Mesendoderm (in vitro differentiated cells): ENCODE data around the gene ANGPTL8.

Source experiments
- DNase-seq: peaks from one replicate; pipeline ENCODE4 v3.0.0; 2013
- H2AK5ac ChIP-seq: 2 replicates; pipeline ENCODE4 v1.6.1; 2013; ENCODE audit warnings: low read length, inconsistent platforms
- H2BK120ac ChIP-seq: 2 replicates; pipeline ENCODE4 v1.6.1; 2013; ENCODE audit warnings: low read depth, mild to moderate bottlenecking, low read length, moderate library complexity, mixed read lengths
- H2BK15ac ChIP-seq: replicated peaks from 2 replicates; pipeline ENCODE4 v1.6.1; 2013; ENCODE audit warnings: low read depth, mild to moderate bottlenecking, moderate library complexity
- H2BK5ac ChIP-seq: 2 replicates; pipeline ENCODE4 v1.6.1; 2013; ENCODE audit warnings: low read length, inconsistent platforms
- H3K18ac ChIP-seq: 2 replicates; pipeline ENCODE4 v1.6.1; 2013; ENCODE audit warnings: mild to moderate bottlenecking, low read length, mixed read lengths
- H3K23ac ChIP-seq: one replicate; pipeline ENCODE4 v1.6.1; 2013; ENCODE audit warnings: low read length
- H3K27ac ChIP-seq: 2 replicates; pipeline ENCODE4 v1.5.1; 2013; ENCODE audit warnings: low read depth, mild to moderate bottlenecking, inconsistent platforms, low read length, moderate library complexity
- H3K27me3 ChIP-seq: 2 replicates; pipeline ENCODE4 v1.6.1; 2013; ENCODE audit warnings: low read length, control low read depth, mild to moderate bottlenecking, inconsistent platforms; ENCODE audit not compliant: insufficient read depth, poor library complexity
- H3K36me3 ChIP-seq: 2 replicates; pipeline ENCODE4 v1.6.1; 2013; ENCODE audit warnings: low read length, inconsistent platforms; ENCODE audit not compliant: control insufficient read depth, insufficient read depth
- H3K4ac ChIP-seq: one replicate; pipeline ENCODE4 v1.6.1; 2013; ENCODE audit warnings: low read depth, mild to moderate bottlenecking, low read length, moderate library complexity
- H3K4me1 ChIP-seq: 2 replicates; pipeline ENCODE4 v1.6.1; 2013; ENCODE audit warnings: low read depth, low read length, inconsistent platforms; ENCODE audit not compliant: control insufficient read depth
- H3K4me2 ChIP-seq: 2 replicates; pipeline ENCODE4 v1.6.1; 2013; ENCODE audit warnings: low read length
- H3K4me3 ChIP-seq: 2 replicates; pipeline ENCODE4 v1.5.1; 2013; ENCODE audit warnings: mild to moderate bottlenecking, low read length
- H3K56ac ChIP-seq: one replicate; pipeline ENCODE4 v1.6.1; 2013; ENCODE audit warnings: low read length
- H3K79me1 ChIP-seq: 2 replicates; pipeline ENCODE4 v1.6.1; 2013; ENCODE audit warnings: low read length, inconsistent platforms
- H3K79me2 ChIP-seq: 2 replicates; pipeline ENCODE4 v1.6.1; 2013; ENCODE audit warnings: mild to moderate bottlenecking, low read length; ENCODE audit not compliant: control insufficient read depth, insufficient read depth
- H3K9ac ChIP-seq: 2 replicates; pipeline ENCODE4 v1.6.1; 2013; ENCODE audit warnings: low read length, inconsistent platforms
- H4K5ac ChIP-seq: one replicate; pipeline ENCODE4 v1.6.1; 2013; ENCODE audit warnings: low read length
- H4K8ac ChIP-seq: one replicate; pipeline ENCODE4 v1.6.1; 2013; ENCODE audit warnings: low read depth, mild to moderate bottlenecking, control low read depth, low read length, moderate library complexity
- WGBS: extraction: QIAGEN DNeasy Blood & Tissue Kit; methylation state at CpG from one replicate; pipeline ENCODE4 v1.1.7; 2013; ENCODE audit warnings: low lambda C conversion rate, missing lambda C conversion rate; ENCODE audit not compliant: insufficient coverage; ENCODE audit errors: extremely low coverage; 5-methylcytosine and 5-hydroxymethylcytosine counted together

ANGPTL8 gene

GRCh38 chr19:11267316-11268085 lies 28.1 kb downstream of the ANGPTL8 start:
- Histone ChIP-seq H3K4me1 (no peaks in the 10 kb centered on the region), H2BK15ac (no peak overlapping the region), H3K27me3 (no peaks in the 10 kb centered on the region), H2BK120ac (no peak overlapping the region), H3K4ac (no peak overlapping the region), H3K27ac (no peak overlapping the region), H2AK5ac (no peak overlapping the region), H4K5ac (no peak overlapping the region), H3K79me1 (no peaks in the 10 kb centered on the region), H3K79me2 (no peaks in the 10 kb centered on the region), H3K56ac (no peak overlapping the region), H3K36me3 (no peaks in the 10 kb centered on the region), H3K23ac (no peak overlapping the region), H3K4me3 (no peak overlapping the region), H4K8ac (no peak overlapping the region), H3K4me2 (no peak overlapping the region), H3K9ac (no peak overlapping the region), H2BK5ac (no peak overlapping the region), H3K18ac (no peak overlapping the region)
- DNase-seq = no peak
- no CpG with 5 or more reads among the region's 10 CpGs for WGBS

- no peak overlapping the region for H4K8ac ChIP-seq
- H4K5ac ChIP-seq = no peak overlapping the region
- H3K4me1 ChIP-seq = no peaks in the 10 kb centered on the region
- no peaks in the 10 kb centered on the region for H3K79me2 ChIP-seq
- no peak overlapping the region for H2BK15ac ChIP-seq
- no peak overlapping the region for H3K27ac ChIP-seq
- H3K9ac ChIP-seq = no peak overlapping the region
- H3K18ac ChIP-seq = no peak overlapping the region
- H3K56ac ChIP-seq = no peak overlapping the region
- no peak overlapping the region for H2AK5ac ChIP-seq
- no peak overlapping the region for H2BK120ac ChIP-seq
- DNase-seq = no peak
- no peak overlapping the region for H3K4ac ChIP-seq
- no peaks in the 10 kb centered on the region for H3K27me3 ChIP-seq
- no peak overlapping the region for H3K4me3 ChIP-seq
- no peaks in the 10 kb centered on the region for H3K36me3 ChIP-seq
- H3K79me1 ChIP-seq = no peaks in the 10 kb centered on the region
- WGBS = no CpG with 5 or more reads among the region's 10 CpGs
- no peak overlapping the region for H2BK5ac ChIP-seq
- H3K4me2 ChIP-seq = no peak overlapping the region
- H3K23ac ChIP-seq = no peak overlapping the region
These were observed 29.4 kb downstream of the ANGPTL8 start for GRCh38 chr19:11268783-11269267.

- Histone ChIP-seq H3K9ac (no peak overlapping the region), H3K18ac (no peak overlapping the region), H2BK5ac (no peak overlapping the region), H4K8ac (no peak overlapping the region), H4K5ac (no peak overlapping the region), H3K79me2 (no peaks in the 10 kb centered on the region), H3K4me2 (no peak overlapping the region), H3K27ac (no peak overlapping the region), H2AK5ac (no peak overlapping the region), H3K4me3 (no peak overlapping the region), H3K4ac (no peak overlapping the region), H3K56ac (no peak overlapping the region), H3K23ac (no peak overlapping the region), H3K79me1 (no peaks in the 10 kb centered on the region), H2BK120ac (no peak overlapping the region), H2BK15ac (no peak overlapping the region), H3K27me3 (no peaks in the 10 kb centered on the region), H3K4me1 (no peaks in the 10 kb centered on the region), H3K36me3 (no peaks in the 10 kb centered on the region)
- no peak for DNase-seq
- WGBS = no CpG with 5 or more reads among the region's 7 CpGs
These were observed 30.0 kb downstream of the ANGPTL8 start for GRCh38 chr19:11269408-11269807.

GRCh38 chr19:11273296-11273695 lies 33.9 kb downstream of the ANGPTL8 start:
- peak; percentile 40 for DNase-seq
- Histone ChIP-seq H3K56ac (no peak overlapping the region), H3K23ac (no peak overlapping the region), H3K79me2 (no peaks in the 10 kb centered on the region), H2BK15ac (no peak overlapping the region), H4K5ac (no peak overlapping the region), H3K4me2 (no peak overlapping the region), H3K27ac (no peak overlapping the region), H2AK5ac (no peak overlapping the region), H2BK120ac (no peak overlapping the region), H3K9ac (no peak overlapping the region), H3K36me3 (no peaks in the 10 kb centered on the region), H4K8ac (no peak overlapping the region), H3K4ac (no peak overlapping the region), H3K4me3 (no peak overlapping the region), H3K18ac (no peak overlapping the region), H2BK5ac (no peak overlapping the region), H3K27me3 (no peaks in the 10 kb centered on the region), H3K79me1 (no peaks in the 10 kb centered on the region), H3K4me1 (no peaks in the 10 kb centered on the region)
- no CpG with 5 or more reads among the region's 2 CpGs for WGBS

GRCh38 chr19:11273989-11274388 lies 34.6 kb downstream of the ANGPTL8 start:
- H3K4me3 ChIP-seq = no peak overlapping the region
- no peaks in the 10 kb centered on the region for H3K27me3 ChIP-seq
- no peaks in the 10 kb centered on the region for H3K79me2 ChIP-seq
- no peak overlapping the region for H2BK15ac ChIP-seq
- no peaks in the 10 kb centered on the region for H3K79me1 ChIP-seq
- no peak for DNase-seq
- no peak overlapping the region for H4K5ac ChIP-seq
- H2BK120ac ChIP-seq = no peak overlapping the region
- no peak overlapping the region for H3K9ac ChIP-seq
- no peaks in the 10 kb centered on the region for H3K36me3 ChIP-seq
- no peak overlapping the region for H3K56ac ChIP-seq
- no CpG with 5 or more reads among the region's 5 CpGs for WGBS
- H3K4me1 ChIP-seq = no peaks in the 10 kb centered on the region
- no peak overlapping the region for H3K18ac ChIP-seq
- no peak overlapping the region for H3K4me2 ChIP-seq
- no peak overlapping the region for H3K27ac ChIP-seq
- H2AK5ac ChIP-seq = no peak overlapping the region
- no peak overlapping the region for H2BK5ac ChIP-seq
- no peak overlapping the region for H4K8ac ChIP-seq
- no peak overlapping the region for H3K23ac ChIP-seq
- H3K4ac ChIP-seq = no peak overlapping the region
